Measurements from ENCODE around the gene TAF10.

DNA sequence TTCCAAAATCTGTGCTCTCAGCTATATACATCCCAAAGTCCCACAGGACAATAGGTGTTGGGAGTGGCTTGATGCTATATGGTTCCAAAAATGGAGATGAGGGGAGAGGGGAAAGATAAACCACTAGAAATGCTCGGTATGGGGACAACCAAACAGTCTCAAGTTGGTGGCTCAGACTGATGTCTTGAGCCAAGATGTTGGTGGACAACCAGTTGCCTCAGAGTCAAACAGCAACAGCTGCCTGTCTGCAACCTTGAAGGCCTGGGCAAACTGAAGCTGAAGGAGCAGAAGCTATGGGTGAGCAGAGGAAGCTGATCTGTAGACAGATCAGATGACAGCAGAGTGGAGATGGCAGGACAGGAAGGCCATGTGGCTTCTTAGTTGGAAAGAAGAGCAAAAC lies 12.6 kb downstream of the TAF10 start:
- no peak for TF ChIP-seq GABPA (IDR thresholded peaks at IDR 0.05; ENCODE audit: low read depth)
- TF ChIP-seq, protein P1, sequence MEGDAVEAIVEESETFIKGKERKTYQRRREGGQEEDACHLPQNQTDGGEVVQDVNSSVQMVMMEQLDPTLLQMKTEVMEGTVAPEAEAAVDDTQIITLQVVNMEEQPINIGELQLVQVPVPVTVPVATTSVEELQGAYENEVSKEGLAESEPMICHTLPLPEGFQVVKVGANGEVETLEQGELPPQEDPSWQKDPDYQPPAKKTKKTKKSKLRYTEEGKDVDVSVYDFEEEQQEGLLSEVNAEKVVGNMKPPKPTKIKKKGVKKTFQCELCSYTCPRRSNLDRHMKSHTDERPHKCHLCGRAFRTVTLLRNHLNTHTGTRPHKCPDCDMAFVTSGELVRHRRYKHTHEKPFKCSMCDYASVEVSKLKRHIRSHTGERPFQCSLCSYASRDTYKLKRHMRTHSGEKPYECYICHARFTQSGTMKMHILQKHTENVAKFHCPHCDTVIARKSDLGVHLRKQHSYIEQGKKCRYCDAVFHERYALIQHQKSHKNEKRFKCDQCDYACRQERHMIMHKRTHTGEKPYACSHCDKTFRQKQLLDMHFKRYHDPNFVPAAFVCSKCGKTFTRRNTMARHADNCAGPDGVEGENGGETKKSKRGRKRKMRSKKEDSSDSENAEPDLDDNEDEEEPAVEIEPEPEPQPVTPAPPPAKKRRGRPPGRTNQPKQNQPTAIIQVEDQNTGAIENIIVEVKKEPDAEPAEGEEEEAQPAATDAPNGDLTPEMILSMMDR (IDR thresholded peaks at IDR 0.05) = no peak

Measured in SK-N-SH (cell line).